NCI-H345 treated with DMSO at 0.1 percent for 48 hours (cell line): ENCODE measurements around the gene VPS35L.

Experiments used
- DNase-seq: peaks from one replicate; lab custom pipeline; 2025; ENCODE audit not compliant: unreplicated experiment; lab: John Stamatoyannopoulos, UW

VPS35L gene

GRCh38 chr16:19595043-19595767 is 39.7 kb downstream of the VPS35L start:
- no peak for DNase-seq

- no peak for DNase-seq
Measured at GRCh38 chr16:19598805-19599510, 43.5 kb downstream of the VPS35L start.

GRCh38 chr16:19599968-19600716 is 44.6 kb downstream of the VPS35L start:
- DNase-seq = no peak

GRCh38 chr16:19601083-19601976 is 45.8 kb downstream of the VPS35L start:
- peak; percentile 12 for DNase-seq

GRCh38 chr16:19604911-19605310 is 49.4 kb downstream of the VPS35L start:
- DNase-seq = no peak

- DNase-seq = no peak
Measured at GRCh38 chr16:19605701-19606100, 50.2 kb downstream of the VPS35L start.

GRCh38 chr16:19607616-19608280 is 52.2 kb downstream of the VPS35L start:
- no peak for DNase-seq

GRCh38 chr16:19609359-19609758 is 53.9 kb downstream of the VPS35L start:
- DNase-seq = no peak

GRCh38 chr16:19610200-19610599 is 54.7 kb downstream of the VPS35L start:
- no peak for DNase-seq

- no peak for DNase-seq
Measured at GRCh38 chr16:19613834-19614233, 58.3 kb downstream of the VPS35L start.

GRCh38 chr16:19616241-19616640 is 60.7 kb downstream of the VPS35L start:
- DNase-seq = no peak

GRCh38 chr16:19618876-19619275 is 63.4 kb downstream of the VPS35L start:
- DNase-seq = no peak

GRCh38 chr16:19621445-19621844 is 65.9 kb downstream of the VPS35L start:
- no peak for DNase-seq

- DNase-seq = no peak
Measured at GRCh38 chr16:19625039-19625438, 69.5 kb downstream of the VPS35L start.

- DNase-seq = no peak
Measured at GRCh38 chr16:19636436-19637267, 81.1 kb downstream of the VPS35L start.

- DNase-seq = no peak
Measured at GRCh38 chr16:19639986-19640421, 84.5 kb downstream of the VPS35L start.

GRCh38 chr16:19642501-19642900 is 87.0 kb downstream of the VPS35L start:
- no peak for DNase-seq

- DNase-seq = no peak
Measured at GRCh38 chr16:19644877-19645276, 89.4 kb downstream of the VPS35L start.

GRCh38 chr16:19645557-19645981 is 90.1 kb downstream of the VPS35L start:
- no peak for DNase-seq
